ENCODE measurements around the gene EVX1.

GRCh38 chr7:27211764-27212204, 30.8 kb upstream of the EVX1 start:
- TF ChIP-seq POLR2A (IDR thresholded peaks at IDR 0.05) (no peak), CTCF (IDR thresholded peaks at IDR 0.05) (no peak)
